Measurements from ENCODE around the gene TMEM248.
"Not testable (repeated sequence)": the region's sequence is repeated elsewhere in the genome, so short reads cannot be mapped to it uniquely, and the experiment has no call there.

TMEM248 gene

GRCh38 chr7:66920769-66921395 is at the start of gene TMEM248:
Gene TMEM248 (plus strand): TSS chr7:66921225. CDS start chr7:66941866, 20,641 bp downstream.
- DNase-seq: peak; percentile 92

GRCh38 chr7:66873476-66873875 is 47.5 kb upstream of the TMEM248 start:
- DNase-seq: no peak

- no peak for DNase-seq
Observed at GRCh38 chr7:66877577-66878300, 43.3 kb upstream of the TMEM248 start.

GRCh38 chr7:66878301-66878685 is 42.7 kb upstream of the TMEM248 start:
- DNase-seq: not testable (repeated sequence)

GRCh38 chr7:66880053-66880452 is 41.0 kb upstream of the TMEM248 start:
- no peak for DNase-seq

- not testable (repeated sequence) for DNase-seq
Observed at GRCh38 chr7:66880577-66880976, 40.4 kb upstream of the TMEM248 start.

GRCh38 chr7:66883716-66884115 is 37.3 kb upstream of the TMEM248 start:
- DNase-seq: no peak

GRCh38 chr7:66884556-66884955 is 36.5 kb upstream of the TMEM248 start:
- not testable (repeated sequence) for DNase-seq

GRCh38 chr7:66886152-66886551 is 34.9 kb upstream of the TMEM248 start:
- no peak for DNase-seq

GRCh38 chr7:66888223-66888622 is 32.8 kb upstream of the TMEM248 start:
- not testable (repeated sequence) for DNase-seq

- DNase-seq: no peak
Observed at GRCh38 chr7:66894463-66895080, 26.5 kb upstream of the TMEM248 start.

GRCh38 chr7:66896441-66896840 is 24.6 kb upstream of the TMEM248 start:
- no peak for DNase-seq

GRCh38 chr7:66899552-66900280 is 21.3 kb upstream of the TMEM248 start:
- DNase-seq: no peak

- no peak for DNase-seq
Observed at GRCh38 chr7:66901941-66902843, 18.8 kb upstream of the TMEM248 start.

- no peak for DNase-seq
Observed at GRCh38 chr7:66902844-66903180, 18.2 kb upstream of the TMEM248 start.

GRCh38 chr7:66903360-66904062 is 17.5 kb upstream of the TMEM248 start:
- DNase-seq: no peak

GRCh38 chr7:66904063-66904593 is 16.9 kb upstream of the TMEM248 start:
- no peak for DNase-seq

- DNase-seq: no peak
Observed at GRCh38 chr7:66905278-66905677, 15.7 kb upstream of the TMEM248 start.

- DNase-seq: no peak
Observed at GRCh38 chr7:66905689-66906088, 15.3 kb upstream of the TMEM248 start.

- no peak for DNase-seq
Observed at GRCh38 chr7:66907731-66908130, 13.3 kb upstream of the TMEM248 start.

- not testable (repeated sequence) for DNase-seq
Observed at GRCh38 chr7:66908598-66908997, 12.4 kb upstream of the TMEM248 start.

- no peak for DNase-seq
Observed at GRCh38 chr7:66910789-66911188, 10.2 kb upstream of the TMEM248 start.
